KMS-11 (cell line): Measurements from ENCODE around the gene PIERCE2.

Experiments
- H2AFZ ChIP-seq: fragments of 200-600 bp; sonication (generic); 2 replicates; pipeline ENCODE4 v1.6.1; 2016; ENCODE audit warnings: antibody characterized with exemption, mixed run types, low read depth
- H3K27ac ChIP-seq: fragments of 200-600 bp; sonication (generic); 2 replicates; pipeline ENCODE4 v1.6.1; 2016; ENCODE audit warnings: mild to moderate bottlenecking, mixed run types
- H3K27me3 ChIP-seq: fragments of 200-600 bp; sonication (generic); 2 replicates; pipeline ENCODE4 v1.6.1; 2017; ENCODE audit warnings: mild to moderate bottlenecking, low read depth, mixed run types, moderate library complexity; ENCODE audit not compliant: insufficient read depth
- H3K36me3 ChIP-seq: fragments of 200-600 bp; sonication (generic); 2 replicates; pipeline ENCODE4 v1.6.1; 2017; ENCODE audit warnings: mild to moderate bottlenecking, mixed run types; ENCODE audit not compliant: insufficient read depth
- H3K4me1 ChIP-seq: fragments of 200-600 bp; sonication (generic); 2 replicates; pipeline ENCODE4 v1.6.1; 2016; ENCODE audit warnings: mild to moderate bottlenecking, low read depth, mixed run types; ENCODE audit not compliant: poor library complexity, severe bottlenecking
- H3K4me2 ChIP-seq: fragments of 200-600 bp; sonication (generic); 2 replicates; pipeline ENCODE4 v1.7.0; 2016; ENCODE audit warnings: mild to moderate bottlenecking, mixed run types
- H3K4me3 ChIP-seq: fragments of 200-600 bp; sonication (generic); IDR thresholded peaks from 2 replicates; pipeline ENCODE4 v1.6.1; 2017; ENCODE audit warnings: low read depth, low read length, mixed read lengths; ENCODE audit not compliant: insufficient read depth
- H3K79me2 ChIP-seq: fragments of 200-600 bp; sonication (generic); 2 replicates; pipeline ENCODE4 v1.6.1; 2016; ENCODE audit warnings: low read depth, mixed run types; ENCODE audit not compliant: insufficient read depth
- H3K9ac ChIP-seq: fragments of 200-600 bp; sonication (generic); 2 replicates; pipeline ENCODE4 v1.6.1; 2016; ENCODE audit warnings: mild to moderate bottlenecking, mixed run types
- H4K20me1 ChIP-seq: fragments of 200-600 bp; sonication (generic); 2 replicates; pipeline ENCODE4 v1.6.1; 2016; ENCODE audit warnings: mild to moderate bottlenecking, mixed run types; ENCODE audit not compliant: insufficient read depth
- CTCF ChIP-seq: fragments of 200-600 bp; sonication (generic); conservative IDR thresholded peaks from 2 replicates; pipeline ENCODE4 v1.6.1; 2017; ENCODE audit warnings: low read depth, mild to moderate bottlenecking, antibody characterized with exemption, low read length, moderate library complexity, mixed read lengths

PIERCE2 gene

GRCh38 chr15:55366981-55367380 is 41.3 kb upstream of the PIERCE2 start:
- no peaks in the 10 kb centered on the region for H4K20me1 ChIP-seq
- H3K79me2 ChIP-seq, result no peaks in the 10 kb centered on the region
- no peaks in the 10 kb centered on the region for H3K4me1 ChIP-seq
- no peaks in the 10 kb centered on the region for H3K27me3 ChIP-seq
- no peak overlapping the region for H3K27ac ChIP-seq
- no peak overlapping the region for H2AFZ ChIP-seq
- H3K9ac ChIP-seq, result no peak overlapping the region
- no peak for TF ChIP-seq CTCF
- H3K36me3 ChIP-seq, result no peaks in the 10 kb centered on the region
- H3K4me3 ChIP-seq, result no peak overlapping the region
- no peak overlapping the region for H3K4me2 ChIP-seq

- no peaks in the 10 kb centered on the region for H3K79me2 ChIP-seq
- H3K27ac ChIP-seq, result no peak overlapping the region
- H3K4me2 ChIP-seq, result no peak overlapping the region
- H3K4me3 ChIP-seq, result no peak overlapping the region
- peaks cover 5% of the 10 kb centered on the region for H3K4me1 ChIP-seq
- H3K9ac ChIP-seq, result no peak overlapping the region
- H3K27me3 ChIP-seq, result no peaks in the 10 kb centered on the region
- H2AFZ ChIP-seq, result no peak overlapping the region
- peaks cover 4% of the 10 kb centered on the region for H3K36me3 ChIP-seq
- no peaks in the 10 kb centered on the region for H4K20me1 ChIP-seq
- TF ChIP-seq CTCF, result no peak
These were observed 35.4 kb upstream of the PIERCE2 start for GRCh38 chr15:55372701-55373440.

- Histone ChIP-seq H3K4me3 (no peak overlapping the region), H3K27ac (no peak overlapping the region), H3K36me3 (peaks cover 4% of the 10 kb centered on the region), H3K9ac (no peak overlapping the region), H3K27me3 (no peaks in the 10 kb centered on the region), H3K79me2 (no peaks in the 10 kb centered on the region), H3K4me2 (no peak overlapping the region), H3K4me1 (no peaks in the 10 kb centered on the region), H2AFZ (no peak overlapping the region), H4K20me1 (no peaks in the 10 kb centered on the region)
- TF ChIP-seq CTCF, result no peak
These were observed 29.2 kb upstream of the PIERCE2 start for GRCh38 chr15:55379095-55379494.

GRCh38 chr15:55381595-55381994 is 26.7 kb upstream of the PIERCE2 start:
- TF ChIP-seq CTCF, result no peak
- Histone ChIP-seq H2AFZ (no peak overlapping the region), H3K27ac (no peak overlapping the region), H3K4me3 (no peak overlapping the region), H3K4me2 (no peak overlapping the region), H3K79me2 (no peaks in the 10 kb centered on the region), H4K20me1 (no peaks in the 10 kb centered on the region), H3K9ac (no peak overlapping the region), H3K27me3 (no peaks in the 10 kb centered on the region), H3K36me3 (peaks cover 4% of the 10 kb centered on the region; the same call in 1 of the 2 replicates), H3K4me1 (peaks cover 5% of the 10 kb centered on the region)
